Effector CD8-positive, alpha-beta T cell (primary cell): ENCODE measurements around the gene NAT8L.

ENCODE experiments used
- DNase-seq: peaks from one replicate; lab custom pipeline; 2025; lab: John Stamatoyannopoulos, UW

NAT8L gene

GRCh38 chr4:2064276-2064991 is 5.3 kb downstream of the NAT8L start:
- DNase-seq, result no peak

DNA sequence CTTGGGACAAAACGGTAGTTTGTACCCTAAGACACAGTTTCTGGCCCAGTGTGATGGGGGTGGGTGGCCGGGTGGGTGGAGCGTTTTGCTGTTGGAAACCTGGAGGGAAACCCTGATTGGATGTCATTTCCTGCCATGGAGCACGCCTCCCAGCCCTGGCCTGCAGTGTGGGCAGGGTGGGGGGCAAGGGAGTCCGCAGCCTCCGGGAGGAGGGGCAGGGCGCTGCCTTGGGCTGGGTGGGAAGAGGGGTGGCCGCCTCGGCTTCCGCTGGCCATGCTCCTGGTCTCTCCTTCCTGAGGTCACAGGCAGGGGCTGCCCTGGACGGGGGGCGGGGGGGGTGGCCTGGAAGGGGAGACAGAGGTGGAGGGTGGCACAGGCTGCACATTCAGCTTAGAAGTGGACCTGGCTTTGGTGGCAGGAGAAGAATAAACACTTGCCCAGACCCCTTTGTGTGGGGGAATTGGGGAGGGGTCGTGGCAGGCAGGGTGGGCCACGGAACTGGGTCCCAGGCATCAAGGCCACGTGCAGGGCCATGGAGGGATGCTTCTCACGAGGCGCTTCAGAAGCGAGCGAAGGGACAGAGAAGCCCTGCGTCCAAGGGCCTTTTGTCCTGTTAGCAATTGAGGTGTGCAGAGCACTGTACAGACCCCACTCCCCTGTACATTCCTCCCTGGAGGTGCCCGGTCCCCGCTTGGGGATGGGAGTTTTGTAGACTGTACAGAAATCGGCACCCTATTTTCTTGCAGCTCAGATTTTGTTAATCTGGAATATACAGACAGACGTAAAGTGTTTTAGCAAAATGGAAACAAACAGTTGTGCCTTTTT is 6.2 kb downstream of the NAT8L start:
- DNase-seq, result no peak

- no peak for DNase-seq
These were observed 7.0 kb downstream of the NAT8L start for GRCh38 chr4:2066011-2066551.

GRCh38 chr4:2066571-2067445 is 7.7 kb downstream of the NAT8L start:
- no peak for DNase-seq

DNA sequence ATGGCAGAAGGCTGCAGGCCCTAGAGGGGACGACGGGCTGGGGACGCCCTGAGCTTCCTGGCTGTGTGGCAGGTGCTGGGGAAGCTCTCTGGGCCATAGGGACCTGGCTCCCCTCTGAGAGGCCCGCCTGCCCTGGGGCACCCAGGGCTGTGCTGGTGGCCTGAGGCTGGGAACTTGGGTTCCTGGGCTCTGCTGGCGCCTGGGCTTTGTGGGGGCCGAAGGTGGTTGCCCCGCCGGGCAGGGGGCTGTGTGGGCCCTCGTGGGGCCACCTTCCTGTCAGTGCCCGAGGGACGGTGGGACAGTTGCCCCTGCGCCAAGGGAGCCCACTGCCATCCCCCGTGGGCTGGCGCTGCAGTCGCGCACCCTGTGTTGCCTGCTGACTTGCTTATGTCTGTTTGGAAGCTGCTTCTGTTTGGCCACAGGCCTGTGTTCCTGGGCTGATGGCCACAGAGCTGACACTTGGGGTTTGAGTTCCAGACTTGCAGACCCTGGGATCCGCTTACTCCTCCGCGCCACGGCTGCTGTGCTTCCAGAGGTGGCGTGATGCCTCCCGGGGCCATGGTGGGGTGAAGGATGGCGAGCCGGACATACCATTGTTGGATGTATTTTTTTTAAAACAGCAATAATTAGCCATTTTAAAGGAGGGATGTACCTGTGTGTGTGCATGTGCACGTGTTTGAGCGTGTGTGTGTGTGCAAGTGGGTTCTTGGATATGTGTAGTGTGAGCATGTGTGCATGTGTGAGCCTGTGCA is 8.5 kb downstream of the NAT8L start:
- no peak for DNase-seq

DNA sequence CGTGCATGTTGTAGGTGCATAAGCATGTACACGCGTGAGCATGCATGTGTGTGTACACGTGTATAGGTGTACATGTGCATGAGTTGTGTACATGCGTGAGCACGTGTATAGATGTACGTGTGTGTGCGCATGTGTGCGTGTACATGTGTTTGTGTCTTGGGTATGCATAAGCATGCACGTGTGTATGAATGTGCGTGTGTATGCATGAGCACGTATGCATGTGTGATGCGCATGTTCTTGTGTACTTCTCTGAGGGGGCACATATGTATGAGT is 9.0 kb downstream of the NAT8L start:
- no peak for DNase-seq

DNA sequence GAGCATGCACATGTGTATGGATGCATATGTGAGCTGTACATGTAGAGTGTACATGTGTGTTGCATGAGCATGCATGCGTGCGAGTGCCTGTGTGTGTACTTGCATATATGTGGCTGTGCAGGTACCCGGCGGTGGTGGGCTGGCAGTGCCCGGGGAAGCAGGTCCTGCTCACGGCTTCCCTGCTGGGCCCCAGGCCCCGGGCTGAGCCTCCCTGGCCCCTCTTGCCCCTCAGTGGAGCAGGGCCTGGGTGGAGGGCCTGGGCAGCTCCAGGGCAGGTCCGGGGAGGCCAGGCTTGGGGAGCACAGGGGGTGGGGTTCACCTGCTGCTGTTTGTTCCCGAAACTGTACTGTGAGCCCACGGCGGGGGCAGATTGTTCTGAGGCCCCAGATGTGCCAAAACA is 9.4 kb downstream of the NAT8L start:
- DNase-seq, result no peak

- DNase-seq, result no peak
These were observed 10.2 kb downstream of the NAT8L start for GRCh38 chr4:2069161-2069971.

DNA sequence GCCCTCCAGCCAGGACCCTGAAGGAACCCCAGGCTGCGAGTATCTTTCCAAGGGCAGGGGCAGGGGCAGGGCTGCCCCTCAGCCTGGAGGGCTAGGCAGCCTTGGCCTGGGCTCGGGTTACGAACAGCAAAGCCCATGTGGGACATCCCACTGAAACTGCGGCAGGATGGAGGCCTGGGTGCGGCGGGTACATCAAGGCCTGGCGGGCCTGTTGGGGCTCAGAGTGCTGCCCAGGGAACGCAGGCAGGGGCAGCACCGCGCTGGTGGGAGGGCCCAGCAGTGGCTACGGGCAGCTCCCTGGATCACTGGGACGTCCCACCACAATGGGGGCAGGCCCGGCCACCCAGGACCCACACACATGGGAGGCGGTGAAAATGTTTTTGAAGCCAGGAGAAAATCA is 10.9 kb downstream of the NAT8L start:
- DNase-seq, result no peak

DNA sequence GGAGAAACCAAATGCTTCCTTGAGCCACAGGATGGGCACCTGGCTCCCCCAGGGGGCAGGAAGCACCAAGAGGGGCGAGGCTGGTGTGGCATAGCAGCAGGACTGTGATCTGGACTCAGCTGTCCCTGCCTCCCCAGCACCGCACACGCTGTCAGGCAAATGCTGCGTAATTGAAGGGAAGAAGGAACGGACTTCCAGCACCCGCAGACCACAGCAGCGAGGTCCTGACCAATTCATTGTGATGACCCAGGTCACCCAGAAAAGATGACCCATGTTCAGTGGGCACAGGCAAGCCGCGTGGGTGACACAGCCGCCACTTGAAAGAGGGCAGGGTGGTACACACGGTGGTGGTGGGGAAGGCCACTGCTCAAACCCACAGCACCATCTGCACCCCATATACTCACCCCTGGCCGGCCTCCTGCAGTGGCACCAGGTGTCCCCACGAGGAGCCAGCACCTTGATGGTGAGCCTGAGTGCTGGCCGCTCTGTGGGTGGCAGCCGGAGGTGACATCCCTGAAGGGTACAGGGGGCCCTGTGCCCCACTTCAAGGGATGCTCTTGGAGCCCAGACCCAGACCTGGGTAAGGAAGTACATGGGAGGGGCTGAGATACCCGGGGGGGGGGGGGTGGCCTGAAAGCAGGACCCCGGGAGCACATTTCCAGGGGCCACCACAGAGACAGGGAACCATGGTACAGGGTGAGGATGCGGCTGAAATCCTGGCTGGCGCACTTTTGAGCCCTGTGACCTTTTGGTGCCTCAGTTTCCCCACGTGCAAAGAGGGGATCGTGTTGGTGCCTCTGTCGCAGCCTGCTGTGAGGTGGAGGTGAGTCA is 11.5 kb downstream of the NAT8L start:
- no peak for DNase-seq

GRCh38 chr4:2071252-2071911 is 12.3 kb downstream of the NAT8L start:
- no peak for DNase-seq

- DNase-seq, result no peak
These were observed 13.1 kb downstream of the NAT8L start for GRCh38 chr4:2071912-2072867.

DNA sequence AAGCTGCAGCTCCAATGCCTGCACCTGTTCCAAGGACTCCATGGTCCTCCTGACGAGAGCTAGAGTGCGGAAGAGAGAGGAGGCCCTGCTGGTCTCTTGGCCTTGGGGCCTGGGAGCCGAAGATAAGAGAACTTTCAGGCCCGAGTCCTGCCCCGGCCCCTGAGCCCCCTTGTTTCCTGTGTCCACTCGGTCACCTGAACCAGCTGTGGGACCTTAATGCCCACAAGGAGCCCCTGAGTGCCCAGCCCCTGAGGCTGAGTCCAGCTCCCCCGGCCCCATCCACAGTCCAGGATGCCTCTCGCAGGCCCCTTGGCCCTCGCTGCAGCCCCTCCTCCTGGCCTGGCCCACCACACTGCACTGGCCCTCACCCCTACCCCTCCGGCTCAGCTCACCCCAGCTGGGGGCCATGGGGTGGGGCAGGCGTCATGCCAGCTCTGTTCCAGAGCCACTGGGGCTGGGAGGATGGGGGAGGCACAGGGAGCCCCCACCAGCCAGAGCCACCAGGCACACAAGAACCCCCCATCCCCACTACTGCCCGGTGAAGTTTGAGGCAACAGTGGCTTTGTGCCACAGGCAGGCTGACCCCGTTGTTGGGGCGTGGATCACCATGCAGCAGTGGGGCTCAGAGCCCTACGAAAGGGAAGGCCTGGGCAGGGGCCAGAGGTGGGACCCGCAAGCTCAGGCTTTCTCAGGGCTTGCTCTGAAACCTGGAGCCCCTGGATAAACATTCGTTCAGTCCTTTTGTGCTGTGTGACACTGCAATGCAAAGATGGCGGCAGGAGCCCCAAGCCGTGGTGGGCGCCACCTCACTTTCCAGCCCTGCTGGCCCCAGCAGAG is 14.1 kb downstream of the NAT8L start:
- DNase-seq, result no peak

- no peak for DNase-seq
These were observed 14.8 kb downstream of the NAT8L start for GRCh38 chr4:2073808-2074481.

GRCh38 chr4:2074588-2074987 is 15.5 kb downstream of the NAT8L start:
- DNase-seq, result no peak

GRCh38 chr4:2075171-2075986 is 16.3 kb downstream of the NAT8L start:
- no peak for DNase-seq
